IPS-NIHi11 (cell line): ENCODE results near the gene TPPP3.
"Not testable (repeated sequence)": the region's sequence is repeated elsewhere in the genome, so short reads cannot be mapped to it uniquely, and the experiment has no call there.

Source experiments
- DNase-seq: peaks from one replicate; pipeline ENCODE4 v3.0.0; 2012; ENCODE audit warnings: mixed read lengths, low spot score

TPPP3 gene

GRCh38 chr16:67426022-67426421, 32.7 kb upstream of the TPPP3 start:
- no peak for DNase-seq

- no peak for DNase-seq
Observed at GRCh38 chr16:67425580-67425979, 32.3 kb upstream of the TPPP3 start.

- DNase-seq: no peak
Observed at GRCh38 chr16:67425061-67425460, 31.8 kb upstream of the TPPP3 start.

GRCh38 chr16:67424261-67424615, 30.9 kb upstream of the TPPP3 start:
- DNase-seq: no peak

GRCh38 chr16:67423611-67424260, 30.4 kb upstream of the TPPP3 start:
- peak; percentile 58 for DNase-seq

GRCh38 chr16:67423015-67423414, 29.7 kb upstream of the TPPP3 start:
- DNase-seq: no peak

GRCh38 chr16:67421030-67421429, 27.7 kb upstream of the TPPP3 start:
- DNase-seq: no peak

GRCh38 chr16:67419931-67420330, 26.6 kb upstream of the TPPP3 start:
- DNase-seq: no peak

GRCh38 chr16:67419502-67419901, 26.2 kb upstream of the TPPP3 start:
- DNase-seq: no peak

GRCh38 chr16:67417333-67418061, 24.2 kb upstream of the TPPP3 start:
- no peak for DNase-seq

- DNase-seq: peak; percentile 95
Observed at GRCh38 chr16:67415872-67416793, 22.8 kb upstream of the TPPP3 start, which contains the start of gene ZDHHC1. Gene ZDHHC1 (minus strand): TSS chr16:67416477. CDS start chr16:67407775, 8,702 bp downstream.

- DNase-seq: not testable (repeated sequence)
Observed at GRCh38 chr16:67415421-67415820, 22.1 kb upstream of the TPPP3 start.

- DNase-seq: no peak
Observed at GRCh38 chr16:67413978-67414911, 20.9 kb upstream of the TPPP3 start.

GRCh38 chr16:67412294-67412693, 19.0 kb upstream of the TPPP3 start:
- no peak for DNase-seq

GRCh38 chr16:67411339-67411738, 18.0 kb upstream of the TPPP3 start:
- no peak for DNase-seq

GRCh38 chr16:67409631-67410030, 16.3 kb upstream of the TPPP3 start:
- DNase-seq: no peak

GRCh38 chr16:67407788-67408452, 14.6 kb upstream of the TPPP3 start:
- DNase-seq: peak; percentile 53

- no peak for DNase-seq
Observed at GRCh38 chr16:67407176-67407787, 14.0 kb upstream of the TPPP3 start.

GRCh38 chr16:67406111-67406971, 13.0 kb upstream of the TPPP3 start:
- DNase-seq: no peak

GRCh38 chr16:67405336-67405735, 12.0 kb upstream of the TPPP3 start:
- DNase-seq: no peak
